ENCODE measurements around the gene FAM171A1. TPM values are rescaled to one million over a fixed set of nuclear protein-coding genes. Genes with fewer than 3 reads are reported as not detected.

FAM171A1 gene
- total and polyA plus RNA-seq, 2 experiments from 2014 or later: 38.9 to 41.5 TPM

DNA sequence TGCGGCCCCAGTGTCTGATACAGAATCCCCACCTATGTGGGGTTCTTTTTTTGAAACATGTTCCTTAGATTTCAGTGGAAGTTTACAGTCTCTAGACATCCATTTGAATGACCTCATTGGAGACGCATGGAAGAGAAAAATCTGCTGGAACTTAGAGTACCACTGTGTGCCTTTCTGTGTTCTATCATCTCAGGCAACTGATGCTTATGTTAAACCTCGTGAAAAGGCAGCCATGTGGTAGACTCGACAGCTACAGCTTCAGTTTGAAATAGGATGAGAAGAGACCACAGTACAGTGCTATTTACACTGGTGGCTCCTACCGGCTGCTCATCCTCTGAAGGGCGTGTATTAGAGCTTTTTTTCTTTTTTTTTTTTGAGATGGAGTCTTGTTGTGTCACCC is 74.4 kb downstream of the FAM171A1 start:
- Histone ChIP-seq H3K4me3 (no peak overlapping the region), H3K4me1 (ENCODE audit: low read depth) (no peaks in the 10 kb centered on the region), H3K27ac (no peak overlapping the region), H3K9me3 (ENCODE audit: low read depth) (no peaks in the 10 kb centered on the region), H3K27me3 (no peaks in the 10 kb centered on the region), H3K36me3 (no peaks in the 10 kb centered on the region)
- DNase-seq (ENCODE audit: low read depth in 1 of 2, low spot score in 1 of 2): no peak
- TF ChIP-seq, protein P1, sequence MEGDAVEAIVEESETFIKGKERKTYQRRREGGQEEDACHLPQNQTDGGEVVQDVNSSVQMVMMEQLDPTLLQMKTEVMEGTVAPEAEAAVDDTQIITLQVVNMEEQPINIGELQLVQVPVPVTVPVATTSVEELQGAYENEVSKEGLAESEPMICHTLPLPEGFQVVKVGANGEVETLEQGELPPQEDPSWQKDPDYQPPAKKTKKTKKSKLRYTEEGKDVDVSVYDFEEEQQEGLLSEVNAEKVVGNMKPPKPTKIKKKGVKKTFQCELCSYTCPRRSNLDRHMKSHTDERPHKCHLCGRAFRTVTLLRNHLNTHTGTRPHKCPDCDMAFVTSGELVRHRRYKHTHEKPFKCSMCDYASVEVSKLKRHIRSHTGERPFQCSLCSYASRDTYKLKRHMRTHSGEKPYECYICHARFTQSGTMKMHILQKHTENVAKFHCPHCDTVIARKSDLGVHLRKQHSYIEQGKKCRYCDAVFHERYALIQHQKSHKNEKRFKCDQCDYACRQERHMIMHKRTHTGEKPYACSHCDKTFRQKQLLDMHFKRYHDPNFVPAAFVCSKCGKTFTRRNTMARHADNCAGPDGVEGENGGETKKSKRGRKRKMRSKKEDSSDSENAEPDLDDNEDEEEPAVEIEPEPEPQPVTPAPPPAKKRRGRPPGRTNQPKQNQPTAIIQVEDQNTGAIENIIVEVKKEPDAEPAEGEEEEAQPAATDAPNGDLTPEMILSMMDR (IDR thresholded peaks at IDR 0.05; ENCODE audit: low read depth, low read length): no peak

DNA sequence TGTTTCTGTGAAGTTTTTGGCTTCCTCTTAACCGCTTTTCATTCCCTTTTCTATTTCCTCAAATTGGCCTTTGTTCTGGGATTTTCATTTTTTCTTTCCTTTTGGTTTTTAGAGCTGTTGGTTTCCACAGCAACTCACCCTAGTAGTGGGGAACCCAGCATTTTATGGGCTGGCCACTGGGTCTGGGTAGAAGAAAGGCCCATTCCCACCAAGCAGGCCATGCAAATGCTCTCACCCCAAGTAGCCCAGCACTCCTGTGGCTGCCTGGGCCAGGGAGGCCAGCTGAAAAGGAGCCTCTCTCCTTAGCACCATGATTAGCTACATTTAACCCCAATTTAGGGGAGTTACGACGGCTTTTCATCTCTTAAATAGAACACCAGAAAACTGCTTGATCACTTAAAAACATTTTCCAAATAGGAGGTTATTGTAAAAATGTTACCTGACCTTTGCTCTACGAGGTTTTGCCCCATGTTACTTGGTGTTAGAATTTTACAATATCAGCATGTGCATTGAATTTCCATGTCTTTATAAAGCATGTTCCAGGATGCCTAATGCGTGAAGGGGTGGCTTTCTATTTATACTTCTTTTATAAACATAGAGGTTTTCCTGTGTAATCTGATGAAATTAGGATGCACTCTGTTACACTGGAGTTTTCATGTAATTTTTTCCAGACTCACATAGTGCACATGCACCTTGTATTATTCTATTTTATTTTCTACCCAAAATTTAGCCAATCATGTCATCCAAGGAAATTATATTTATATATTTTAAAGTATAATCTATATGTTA is 75.4 kb downstream of the FAM171A1 start:
- no peaks in the 10 kb centered on the region for H3K9me3 ChIP-seq (ENCODE audit: low read depth)
- H3K4me1 ChIP-seq (ENCODE audit: low read depth): no peaks in the 10 kb centered on the region
- no peak overlapping the region for H3K27ac ChIP-seq
- TF ChIP-seq, protein P1 (IDR thresholded peaks at IDR 0.05; ENCODE audit: low read depth, low read length): no peak
- H3K27me3 ChIP-seq: no peaks in the 10 kb centered on the region
- no peak for DNase-seq (ENCODE audit: low read depth in 1 of 2, low spot score in 1 of 2)
- no peaks in the 10 kb centered on the region for H3K36me3 ChIP-seq
- H3K4me3 ChIP-seq: no peak overlapping the region

DNA sequence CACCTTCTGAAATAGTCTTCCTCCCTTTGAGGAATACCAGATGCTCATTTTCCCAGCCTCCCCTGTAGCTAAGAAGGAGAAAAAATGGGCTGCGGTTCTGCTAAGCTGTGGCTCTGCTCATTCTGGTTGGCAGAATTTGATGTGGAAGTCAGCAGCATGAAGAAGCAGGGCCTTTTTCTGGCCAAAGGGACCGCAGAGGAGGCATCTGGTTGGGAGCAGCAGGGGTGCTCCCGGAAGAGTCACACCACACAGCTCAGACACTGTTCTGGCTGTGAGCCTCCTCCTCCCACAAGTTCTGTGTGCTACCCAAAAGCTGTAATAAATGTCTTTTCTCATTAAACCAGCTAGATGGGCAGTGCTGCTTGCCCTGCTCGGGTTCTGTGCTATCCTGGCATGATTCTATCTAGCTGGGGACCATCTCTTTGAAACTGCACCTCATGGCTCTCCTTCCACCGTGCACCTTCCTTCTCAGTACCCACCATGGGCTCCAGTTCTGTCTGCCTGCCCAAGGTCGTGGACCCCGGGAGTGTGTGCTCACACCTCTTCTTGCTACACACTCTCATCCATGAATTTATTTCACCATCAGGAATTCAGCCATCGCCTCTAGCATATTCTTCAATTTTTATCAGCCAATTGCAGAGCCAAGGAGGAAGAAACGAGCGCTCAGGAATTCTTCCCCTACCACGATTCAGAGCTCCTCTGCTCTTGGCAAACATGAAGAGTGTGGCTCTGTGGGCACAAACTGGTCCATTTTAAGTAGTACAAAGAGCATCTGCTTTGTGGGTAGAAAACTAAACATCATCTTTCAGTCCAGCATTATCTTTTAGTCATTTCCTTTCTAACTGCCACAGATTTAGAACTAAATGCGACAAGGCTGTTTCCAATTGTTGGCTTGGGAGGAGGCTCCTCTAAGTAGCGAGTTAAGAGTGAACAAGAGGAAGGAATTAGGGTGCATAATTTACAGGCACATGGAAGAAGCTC is 76.9 kb downstream of the FAM171A1 start:
- no peaks in the 10 kb centered on the region for H3K36me3 ChIP-seq
- no peaks in the 10 kb centered on the region for H3K27me3 ChIP-seq
- no peak overlapping the region for H3K4me3 ChIP-seq
- H3K9me3 ChIP-seq (ENCODE audit: low read depth): no peaks in the 10 kb centered on the region
- no peaks in the 10 kb centered on the region for H3K4me1 ChIP-seq (ENCODE audit: low read depth)
- TF ChIP-seq, protein P1 (IDR thresholded peaks at IDR 0.05; ENCODE audit: low read depth, low read length): no peak
- DNase-seq (ENCODE audit: low read depth in 1 of 2, low spot score in 1 of 2): peak in 1 of 2 donors; percentile 41
- H3K27ac ChIP-seq: no peak overlapping the region

DNA sequence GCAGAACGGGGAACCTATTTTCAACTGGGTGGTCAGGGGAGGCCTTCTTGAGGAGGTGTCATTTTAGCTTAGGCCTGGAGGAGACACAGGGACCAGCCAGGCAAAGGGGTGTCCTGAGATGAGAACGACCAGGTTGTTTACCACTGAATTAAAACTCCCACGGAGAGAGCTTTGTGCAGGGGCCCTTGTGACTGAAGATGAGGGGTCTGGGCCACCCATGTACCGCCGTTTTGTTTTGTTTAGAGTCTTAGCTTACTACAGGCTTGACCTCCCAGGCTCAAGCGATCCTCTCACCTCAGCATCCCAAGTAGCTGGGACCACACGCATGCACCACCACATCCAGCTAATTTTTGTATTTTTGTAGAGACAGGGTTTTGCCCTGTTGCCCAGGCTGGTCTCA is 80.4 kb downstream of the FAM171A1 start:
- H3K27me3 ChIP-seq: no peaks in the 10 kb centered on the region
- no peak overlapping the region for H3K27ac ChIP-seq
- TF ChIP-seq, protein P1 (IDR thresholded peaks at IDR 0.05; ENCODE audit: low read depth, low read length): no peak
- H3K4me3 ChIP-seq: no peak overlapping the region
- DNase-seq (ENCODE audit: low read depth in 1 of 2, low spot score in 1 of 2): no peak
- H3K4me1 ChIP-seq (ENCODE audit: low read depth): no peaks in the 10 kb centered on the region
- H3K9me3 ChIP-seq (ENCODE audit: low read depth): no peaks in the 10 kb centered on the region
- no peaks in the 10 kb centered on the region for H3K36me3 ChIP-seq

DNA sequence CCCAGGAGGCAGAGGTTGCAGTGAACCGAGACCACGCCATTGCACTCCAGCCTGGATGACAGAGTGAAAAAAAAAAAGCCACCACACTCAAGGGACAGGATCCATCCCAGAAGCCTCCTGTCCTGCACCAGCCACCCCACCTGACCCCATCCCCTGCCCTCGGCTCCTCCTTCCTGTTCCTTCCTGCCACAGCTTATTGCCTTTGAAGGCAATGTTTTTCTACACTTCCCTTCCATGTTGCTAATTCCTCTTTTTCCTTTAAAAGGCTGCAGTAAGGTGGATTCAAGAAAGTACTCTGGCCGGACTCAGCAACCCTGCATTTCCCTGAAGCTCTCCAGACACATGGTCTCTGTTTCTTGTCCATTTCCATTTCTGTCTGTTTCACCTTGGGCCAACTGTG is 80.9 kb downstream of the FAM171A1 start:
- no peaks in the 10 kb centered on the region for H3K27me3 ChIP-seq
- no peaks in the 10 kb centered on the region for H3K36me3 ChIP-seq
- TF ChIP-seq, protein P1 (IDR thresholded peaks at IDR 0.05; ENCODE audit: low read depth, low read length): no peak
- no peak overlapping the region for H3K4me3 ChIP-seq
- no peak for DNase-seq (ENCODE audit: low read depth in 1 of 2, low spot score in 1 of 2)
- no peaks in the 10 kb centered on the region for H3K9me3 ChIP-seq (ENCODE audit: low read depth)
- H3K27ac ChIP-seq: no peak overlapping the region
- H3K4me1 ChIP-seq (ENCODE audit: low read depth): no peaks in the 10 kb centered on the region
